BE2C (cell line): ENCODE results near the gene C13orf42.
"Not testable (repeated sequence)": the region's sequence is repeated elsewhere in the genome, so short reads cannot be mapped to it uniquely, and the experiment has no call there.

Experiments
- DNase-seq: peaks from one replicate; pipeline ENCODE4 v3.0.0-alpha.2; 2020
- H3K27me3 ChIP-seq: fragments of 250-450 bp; sonication (Bioruptor Pico); 2 replicates; pipeline ENCODE4 v1.5.1; 2020; ENCODE audit warnings: mild to moderate bottlenecking
- H3K36me3 ChIP-seq: fragments of 250-450 bp; sonication (Bioruptor Pico); 2 replicates; pipeline ENCODE4 v1.5.1; 2020; ENCODE audit warnings: mild to moderate bottlenecking
- H3K4me1 ChIP-seq: fragments of 250-450 bp; sonication (Bioruptor Pico); 2 replicates; pipeline ENCODE4 v1.5.1; 2020
- H3K4me3 ChIP-seq: 2 replicates; pipeline ENCODE4 v1.5.1; 2011; ENCODE audit warnings: low read depth, low read length
- H3K9me3 ChIP-seq: fragments of 250-450 bp; sonication (Bioruptor Pico); 2 replicates; pipeline ENCODE4 v1.5.1; 2020
- CTCF ChIP-seq: IDR thresholded peaks from 2 replicates; pipeline ENCODE4 v1.5.1; 2012; ENCODE audit warnings: mild to moderate bottlenecking, low read depth, low read length

The C13orf42 gene

GRCh38 chr13:51130348-51130747, 19.3 kb upstream of the C13orf42 start:
- H3K9me3 ChIP-seq: peaks cover 2% of the 10 kb centered on the region; the same call in 1 of the 2 replicates

GRCh38 chr13:51125495-51126226, 14.6 kb upstream of the C13orf42 start:
- Histone ChIP-seq H3K36me3 (no peaks in the 10 kb centered on the region), H3K27me3 (no peaks in the 10 kb centered on the region), H3K9me3 (peaks cover 2% of the 10 kb centered on the region; the same call in 1 of the 2 replicates), H3K4me3 (no peak overlapping the region), H3K4me1 (0 out of 2 replicates have a peak, but pooled peaks cover 3% of the 10 kb centered on the region)
- peak; percentile 69 for DNase-seq
- TF ChIP-seq CTCF: peak; percentile 94

More at GRCh38 chr13:51130348-51130747, 19.3 kb upstream of the C13orf42 start:
- no peaks in the 10 kb centered on the region for H3K4me1 ChIP-seq
- H3K4me3 ChIP-seq: no peak overlapping the region
- DNase-seq: no peak
- no peak for TF ChIP-seq CTCF
- no peaks in the 10 kb centered on the region for H3K36me3 ChIP-seq
- no peaks in the 10 kb centered on the region for H3K27me3 ChIP-seq

- H3K9me3 ChIP-seq: no peaks in the 10 kb centered on the region
- no peak overlapping the region for H3K4me3 ChIP-seq
- no peak for TF ChIP-seq CTCF
- no peaks in the 10 kb centered on the region for H3K36me3 ChIP-seq
- DNase-seq: no peak
- H3K27me3 ChIP-seq: no peaks in the 10 kb centered on the region
- 0 out of 2 replicates have a peak, but pooled peaks cover 3% of the 10 kb centered on the region for H3K4me1 ChIP-seq
Measured at GRCh38 chr13:51122868-51123566, 11.9 kb upstream of the C13orf42 start.

- TF ChIP-seq CTCF: peak; percentile 40
- peak; percentile 40 for DNase-seq
- H3K4me1 ChIP-seq, H3K4me3 ChIP-seq, H3K27me3 ChIP-seq, H3K36me3 ChIP-seq, H3K9me3 ChIP-seq: not testable (repeated sequence)
Measured at GRCh38 chr13:51120873-51121272, 9.8 kb upstream of the C13orf42 start.

- no peak for TF ChIP-seq CTCF
- Histone ChIP-seq H3K4me3 (no peak overlapping the region), H3K36me3 (no peaks in the 10 kb centered on the region), H3K9me3 (no peaks in the 10 kb centered on the region), H3K27me3 (no peaks in the 10 kb centered on the region), H3K4me1 (0 out of 2 replicates have a peak, but pooled peaks cover 3% of the 10 kb centered on the region)
- no peak for DNase-seq
Measured at GRCh38 chr13:51118809-51119431, 7.8 kb upstream of the C13orf42 start.
